PC-3 (cell line): ENCODE data around the gene PTOV1.

Experiments
- CTCF ChIP-seq: fragments of 300-600 bp; sonication (generic); conservative IDR thresholded peaks from 2 replicates; pipeline ENCODE4 v1.5.1; 2017; ENCODE audit warnings: antibody characterized with exemption, low read depth, mild to moderate bottlenecking, low read length
- EZH2phosphoT487 ChIP-seq: fragments of 300-600 bp; sonication (generic); IDR thresholded peaks from 2 replicates; pipeline ENCODE4 v1.6.1; 2018; ENCODE audit warnings: mild to moderate bottlenecking, antibody characterized with exemption, low read length, borderline replicate concordance

GRCh38 chr19:49883094-49883493 lies 32.1 kb downstream of the PTOV1 start:
- TF ChIP-seq CTCF: no peak
- TF ChIP-seq EZH2phosphoT487: no peak
